CD4-positive, alpha-beta T cell treated with Interleukin-21 for 1 hour (primary cell): ENCODE data around the gene ARRDC2.
A peak's percentile ranks its signal among the peaks of the same experiment; 100 is the strongest.
"Not testable (repeated sequence)": the region's sequence is repeated elsewhere in the genome, so short reads cannot be mapped to it uniquely, and the experiment has no call there.

Experiments
- DNase-seq: peaks from one replicate; pipeline ENCODE4 v3.0.0-alpha.2; 2020

ARRDC2 gene

GRCh38 chr19:18007917-18008673 lies at the start of gene ARRDC2:
Gene ARRDC2, plus strand, starts transcription at chr19:18008170. Its CDS starts 141 bp downstream, at chr19:18008311.
- DNase-seq = peak; percentile 93

- no peak for DNase-seq
Observed at GRCh38 chr19:17963936-17964691, 43.9 kb upstream of the ARRDC2 start.

- no peak for DNase-seq
Observed at GRCh38 chr19:17965370-17966128, 42.4 kb upstream of the ARRDC2 start.

GRCh38 chr19:17966129-17966483 lies 41.9 kb upstream of the ARRDC2 start:
- no peak for DNase-seq

- no peak for DNase-seq
Observed at GRCh38 chr19:17966550-17967256, 41.3 kb upstream of the ARRDC2 start, which contains the start of gene KCNN1. Gene KCNN1, plus strand, starts transcription at chr19:17967107. Its CDS starts 6,782 bp downstream, at chr19:17973889.

GRCh38 chr19:17967257-17968051 lies 40.5 kb upstream of the ARRDC2 start:
- no peak for DNase-seq

GRCh38 chr19:17968362-17968761 lies 39.6 kb upstream of the ARRDC2 start:
- no peak for DNase-seq

- DNase-seq = no peak
Observed at GRCh38 chr19:17969096-17969792, 38.7 kb upstream of the ARRDC2 start.

GRCh38 chr19:17972230-17972629 lies 35.7 kb upstream of the ARRDC2 start:
- no peak for DNase-seq

GRCh38 chr19:17973759-17974158 lies 34.2 kb upstream of the ARRDC2 start:
- DNase-seq = no peak

GRCh38 chr19:17974551-17974950 lies 33.4 kb upstream of the ARRDC2 start:
- DNase-seq = no peak

GRCh38 chr19:17975032-17975431 lies 32.9 kb upstream of the ARRDC2 start:
- no peak for DNase-seq

GRCh38 chr19:17977021-17977420 lies 30.9 kb upstream of the ARRDC2 start:
- DNase-seq = no peak

- no peak for DNase-seq
Observed at GRCh38 chr19:17977488-17977887, 30.5 kb upstream of the ARRDC2 start.

- DNase-seq = no peak
Observed at GRCh38 chr19:17981611-17982010, 26.4 kb upstream of the ARRDC2 start.

GRCh38 chr19:17982430-17982829 lies 25.5 kb upstream of the ARRDC2 start:
- DNase-seq = no peak

GRCh38 chr19:17985037-17985818 lies 22.7 kb upstream of the ARRDC2 start:
- no peak for DNase-seq

GRCh38 chr19:17986569-17986968 lies 21.4 kb upstream of the ARRDC2 start:
- DNase-seq = not testable (repeated sequence)

GRCh38 chr19:17988161-17988560 lies 19.8 kb upstream of the ARRDC2 start:
- DNase-seq = no peak

GRCh38 chr19:17989425-17990094 lies 18.4 kb upstream of the ARRDC2 start:
- no peak for DNase-seq
